ENCODE results near the gene DPF1.
"Not testable (repeated sequence)": the region's sequence is repeated elsewhere in the genome, so short reads cannot be mapped to it uniquely, and the experiment has no call there.

The DPF1 gene

GRCh38 chr19:38250821-38251563 is 27.0 kb upstream of the DPF1 start:
- no peak for DNase-seq (ENCODE audit: low read depth)

- no peak for DNase-seq (ENCODE audit: low read depth)
Observed at GRCh38 chr19:38250428-38250820, 26.4 kb upstream of the DPF1 start.

GRCh38 chr19:38248421-38248820 is 24.4 kb upstream of the DPF1 start:
- no peak for DNase-seq (ENCODE audit: low read depth)

GRCh38 chr19:38247734-38248268 is 23.8 kb upstream of the DPF1 start:
- no peak for DNase-seq (ENCODE audit: low read depth)

- DNase-seq (ENCODE audit: low read depth) = no peak
Observed at GRCh38 chr19:38247126-38247525, 23.1 kb upstream of the DPF1 start.

- DNase-seq (ENCODE audit: low read depth) = no peak
Observed at GRCh38 chr19:38245826-38246498, 21.9 kb upstream of the DPF1 start.

- DNase-seq (ENCODE audit: low read depth) = no peak
Observed at GRCh38 chr19:38243279-38243673, 19.3 kb upstream of the DPF1 start.

- no peak for DNase-seq (ENCODE audit: low read depth)
Observed at GRCh38 chr19:38239816-38240215, 15.8 kb upstream of the DPF1 start.

GRCh38 chr19:38234615-38235014 is 10.6 kb upstream of the DPF1 start:
- DNase-seq (ENCODE audit: low read depth) = no peak

- peak; percentile 48 for DNase-seq (ENCODE audit: low read depth)
Observed at GRCh38 chr19:38233740-38234251, 9.8 kb upstream of the DPF1 start.

- DNase-seq (ENCODE audit: low read depth) = no peak
Observed at GRCh38 chr19:38231918-38232317, 7.9 kb upstream of the DPF1 start.

GRCh38 chr19:38230506-38231133 is 6.6 kb upstream of the DPF1 start:
- DNase-seq (ENCODE audit: low read depth) = not testable (repeated sequence)

- peak; percentile 61 for DNase-seq (ENCODE audit: low read depth)
Observed at GRCh38 chr19:38229585-38230073, 5.6 kb upstream of the DPF1 start.

GRCh38 chr19:38228491-38229439 is 4.7 kb upstream of the DPF1 start:
- no peak for DNase-seq (ENCODE audit: low read depth)

- no peak for DNase-seq (ENCODE audit: low read depth)
Observed at GRCh38 chr19:38228005-38228377, 4.0 kb upstream of the DPF1 start.

- no peak for DNase-seq (ENCODE audit: low read depth)
Observed at GRCh38 chr19:38227287-38228004, 3.4 kb upstream of the DPF1 start.

- DNase-seq (ENCODE audit: low read depth) = not testable (repeated sequence)
Observed at GRCh38 chr19:38224863-38225218, 819 bp upstream of the DPF1 start.

GRCh38 chr19:38223617-38224013 is 407 bp downstream of the DPF1 start:
- DNase-seq (ENCODE audit: low read depth) = no peak

- DNase-seq (ENCODE audit: low read depth) = no peak
Observed at GRCh38 chr19:38223119-38223523, 901 bp downstream of the DPF1 start.

GRCh38 chr19:38221919-38222830 is 1.8 kb downstream of the DPF1 start:
- DNase-seq (ENCODE audit: low read depth) = no peak

All from activated T-cell treated with anti-CD3 and anti-CD28 coated beads for 24 hours (primary cell).